SU-DHL-6 (cell line): ENCODE data around the gene RBP5.
"Not testable (repeated sequence)": the region's sequence is repeated elsewhere in the genome, so short reads cannot be mapped to it uniquely, and the experiment has no call there.

Experiments used
- EZH2phosphoT487 ChIP-seq: fragments of 200-600 bp; sonication (generic), shearing (Covaris generic); conservative IDR thresholded peaks from 2 replicates; pipeline ENCODE4 v1.6.1; 2018; ENCODE audit warnings: mild to moderate bottlenecking, antibody characterized with exemption, low read length, moderate library complexity, mixed read lengths
- TF ChIP-seq, protein P1 (sequence below): fragments of 200-600 bp; sonication (generic); IDR thresholded peaks from one replicate; pipeline ENCODE4 v1.5.1; 2017; ENCODE audit warnings: antibody characterized with exemption, mild to moderate bottlenecking, low read length, moderate library complexity; ENCODE audit not compliant: insufficient read depth, poor library complexity, severe bottlenecking

DNA sequence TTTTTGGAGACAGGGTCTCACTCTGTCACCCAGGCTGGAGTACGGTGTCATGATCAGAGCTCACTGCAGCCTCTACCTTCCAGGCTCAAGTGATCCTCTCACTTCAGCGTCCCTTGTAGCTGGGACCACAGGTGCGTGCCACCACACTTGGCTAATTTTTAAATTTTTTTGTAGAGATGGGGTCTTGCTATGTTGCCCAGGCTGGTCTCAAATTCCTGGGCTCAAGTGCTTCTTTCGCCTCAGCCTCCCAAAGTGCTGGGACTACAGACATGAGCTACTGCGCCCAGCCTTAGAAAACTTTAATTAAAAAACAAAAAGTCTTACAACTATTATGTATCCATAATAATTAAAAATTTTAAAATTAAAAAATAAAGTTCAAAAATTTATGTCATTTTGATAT lies 21.5 kb downstream of the RBP5 start:
- TF ChIP-seq, protein P1, sequence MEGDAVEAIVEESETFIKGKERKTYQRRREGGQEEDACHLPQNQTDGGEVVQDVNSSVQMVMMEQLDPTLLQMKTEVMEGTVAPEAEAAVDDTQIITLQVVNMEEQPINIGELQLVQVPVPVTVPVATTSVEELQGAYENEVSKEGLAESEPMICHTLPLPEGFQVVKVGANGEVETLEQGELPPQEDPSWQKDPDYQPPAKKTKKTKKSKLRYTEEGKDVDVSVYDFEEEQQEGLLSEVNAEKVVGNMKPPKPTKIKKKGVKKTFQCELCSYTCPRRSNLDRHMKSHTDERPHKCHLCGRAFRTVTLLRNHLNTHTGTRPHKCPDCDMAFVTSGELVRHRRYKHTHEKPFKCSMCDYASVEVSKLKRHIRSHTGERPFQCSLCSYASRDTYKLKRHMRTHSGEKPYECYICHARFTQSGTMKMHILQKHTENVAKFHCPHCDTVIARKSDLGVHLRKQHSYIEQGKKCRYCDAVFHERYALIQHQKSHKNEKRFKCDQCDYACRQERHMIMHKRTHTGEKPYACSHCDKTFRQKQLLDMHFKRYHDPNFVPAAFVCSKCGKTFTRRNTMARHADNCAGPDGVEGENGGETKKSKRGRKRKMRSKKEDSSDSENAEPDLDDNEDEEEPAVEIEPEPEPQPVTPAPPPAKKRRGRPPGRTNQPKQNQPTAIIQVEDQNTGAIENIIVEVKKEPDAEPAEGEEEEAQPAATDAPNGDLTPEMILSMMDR: not testable (repeated sequence)
- not testable (repeated sequence) for TF ChIP-seq EZH2phosphoT487
